Measurements from ENCODE around the gene RCCD1.

The RCCD1 gene

GRCh38 chr15:90931828-90932659, 22.6 kb upstream of the RCCD1 start, which contains the start of gene HDDC3:
Gene HDDC3, minus strand, starts transcription at chr15:90932549. Its CDS starts 9 bp downstream, at chr15:90932540.
- H3K36me3 ChIP-seq (ENCODE audit: control insufficient read depth, insufficient read depth, low read length): no peaks in the 10 kb centered on the region; the same call in 1 of the 2 replicates
- no peaks in the 10 kb centered on the region for H3K27me3 ChIP-seq (replicated peaks; ENCODE audit: control insufficient read depth, insufficient read depth, low read length)
- H3K4me3 ChIP-seq (replicated peaks; ENCODE audit: low read depth, low read length): peak within 1 kb of the TSS; percentile 82
- TF ChIP-seq CTCF (IDR thresholded peaks at IDR 0.05; ENCODE audit: insufficient read depth, low read length, poor library complexity, severe bottlenecking): peak; percentile 94
- peak; percentile 92 for DNase-seq (ENCODE audit: extremely low read depth, insufficient read length)

GRCh38 chr15:90932660-90932991, 22.1 kb upstream of the RCCD1 start:
- DNase-seq (ENCODE audit: extremely low read depth, insufficient read length): no peak
- no peak for TF ChIP-seq CTCF (IDR thresholded peaks at IDR 0.05; ENCODE audit: insufficient read depth, low read length, poor library complexity, severe bottlenecking)
- Histone ChIP-seq H3K27me3 (replicated peaks; ENCODE audit: control insufficient read depth, insufficient read depth, low read length) (no peaks in the 10 kb centered on the region), H3K4me3 (replicated peaks; ENCODE audit: low read depth, low read length) (no peak overlapping the region; the same call in 1 of the 2 replicates), H3K36me3 (ENCODE audit: control insufficient read depth, insufficient read depth, low read length) (no peaks in the 10 kb centered on the region; the same call in 1 of the 2 replicates)

- Histone ChIP-seq H3K27me3 (replicated peaks; ENCODE audit: control insufficient read depth, insufficient read depth, low read length) (no peaks in the 10 kb centered on the region), H3K36me3 (ENCODE audit: control insufficient read depth, insufficient read depth, low read length) (no peaks in the 10 kb centered on the region; the same call in 1 of the 2 replicates), H3K4me3 (replicated peaks; ENCODE audit: low read depth, low read length) (no peak overlapping the region)
- no peak for TF ChIP-seq CTCF (IDR thresholded peaks at IDR 0.05; ENCODE audit: insufficient read depth, low read length, poor library complexity, severe bottlenecking)
- no peak for DNase-seq (ENCODE audit: extremely low read depth, insufficient read length)
Observed at GRCh38 chr15:90933301-90933700, 21.4 kb upstream of the RCCD1 start.

- TF ChIP-seq CTCF (IDR thresholded peaks at IDR 0.05; ENCODE audit: insufficient read depth, low read length, poor library complexity, severe bottlenecking): peak; percentile 99
- peak; percentile 78 for DNase-seq (ENCODE audit: extremely low read depth, insufficient read length)
- H3K4me3 ChIP-seq (replicated peaks; ENCODE audit: low read depth, low read length): peak overlapping the region; percentile 86
Observed at GRCh38 chr15:90934256-90934948, 20.3 kb upstream of the RCCD1 start.

GRCh38 chr15:90934949-90935751, 19.5 kb upstream of the RCCD1 start, which contains the start of gene UNC45A:
Gene UNC45A, plus strand, starts transcription at chr15:90935285. Its CDS starts 40 bp downstream, at chr15:90935325.
- Histone ChIP-seq H3K27me3 (replicated peaks; ENCODE audit: control insufficient read depth, insufficient read depth, low read length) (no peaks in the 10 kb centered on the region), H3K36me3 (ENCODE audit: control insufficient read depth, insufficient read depth, low read length) (peaks cover 10% of the 10 kb centered on the region), H3K4me3 (replicated peaks; ENCODE audit: low read depth, low read length) (peak within 1 kb of the TSS; percentile 86)
- peak; percentile 93 for DNase-seq (ENCODE audit: extremely low read depth, insufficient read length)
- no peak for TF ChIP-seq CTCF (IDR thresholded peaks at IDR 0.05; ENCODE audit: insufficient read depth, low read length, poor library complexity, severe bottlenecking)

More at GRCh38 chr15:90934256-90934948, 20.3 kb upstream of the RCCD1 start:
- Histone ChIP-seq H3K27me3 (replicated peaks; ENCODE audit: control insufficient read depth, insufficient read depth, low read length) (no peaks in the 10 kb centered on the region), H3K36me3 (ENCODE audit: control insufficient read depth, insufficient read depth, low read length) (peaks cover 3% of the 10 kb centered on the region)

Data from GM06990 (cell line).